Caco-2 (cell line): ENCODE measurements around the gene CHRNB2. TPM values are rescaled to one million over a fixed set of nuclear protein-coding genes. Genes with fewer than 3 reads are reported as not detected.

Source experiments
- BruUV-seq: library from RNA; stranded (reverse); fragments of 400-500 nt; replicated peaks from 2 replicates; lab custom pipeline; 2021; lab: Mats Ljungman, UMichigan
- CTCF ChIA-PET: fragments of 300-600 bp; sonication (Branson Sonifier 250); formaldehyde crosslinking; loops from one replicate; lab custom pipeline; 2022; ENCODE audit warnings: antibody characterized with exemption; lab: Charles Lee
- POLR2A ChIA-PET: fragments of 300-600 bp; sonication (Branson Sonifier 250); formaldehyde crosslinking; loops from one replicate; lab custom pipeline; 2022; ENCODE audit warnings: antibody characterized with exemption; lab: Charles Lee
- DNase-seq, 2 experiments: peaks; one replicate each; pipeline versions ENCODE4 v3.0.0 to v3.0.0-alpha.2; 2020 to 2022
- H3K27me3 ChIP-seq: replicated peaks from 2 replicates; pipeline ENCODE4 v1.6.0; 2011; ENCODE audit warnings: low read length; ENCODE audit not compliant: control insufficient read depth, insufficient read depth
- H3K36me3 ChIP-seq: 2 replicates; pipeline ENCODE4 v1.5.1; 2011; ENCODE audit warnings: low read length; ENCODE audit not compliant: control insufficient read depth, insufficient read depth
- H3K4me1 ChIP-seq: fragments of 250-450 bp; sonication (Bioruptor Pico); 2 replicates; pipeline ENCODE4 v1.5.1; 2020; ENCODE audit warnings: mild to moderate bottlenecking
- H3K4me3 ChIP-seq: 2 replicates; pipeline ENCODE4 v1.5.1; 2011; ENCODE audit warnings: low read depth, mild to moderate bottlenecking, control low read depth, low read length
- H3K9me3 ChIP-seq: fragments of 250-450 bp; sonication (Bioruptor Pico); 2 replicates; pipeline ENCODE4 v1.5.1; 2020; ENCODE audit warnings: mild to moderate bottlenecking, moderate library complexity
- H3K27ac Mint-ChIP-seq: one replicate; pipeline ENCODE4 v1.8.0; 2022; ENCODE audit warnings: mixed read lengths; ENCODE audit not compliant: unreplicated experiment
- H3K27me3 Mint-ChIP-seq: one replicate; pipeline ENCODE4 v1.8.0; 2022; ENCODE audit warnings: mixed read lengths; ENCODE audit not compliant: insufficient read depth, unreplicated experiment
- H3K36me3 Mint-ChIP-seq: one replicate; pipeline ENCODE4 v1.8.0; 2022; ENCODE audit warnings: mild to moderate bottlenecking, mixed read lengths; ENCODE audit not compliant: insufficient read depth, unreplicated experiment
- H3K4me1 Mint-ChIP-seq: one replicate; pipeline ENCODE4 v1.8.0; 2022; ENCODE audit warnings: low read depth, mixed read lengths; ENCODE audit not compliant: unreplicated experiment
- H3K4me3 Mint-ChIP-seq: one replicate; pipeline ENCODE4 v1.8.0; 2022; ENCODE audit warnings: mild to moderate bottlenecking, moderate library complexity, mixed read lengths; ENCODE audit not compliant: unreplicated experiment
- H3K9me3 Mint-ChIP-seq: one replicate; pipeline ENCODE4 v1.8.0; 2022; ENCODE audit warnings: mixed read lengths; ENCODE audit not compliant: unreplicated experiment
- CTCF ChIP-seq, 2 experiments: fragments of 200-600 bp in 1 of 2; IDR thresholded peaks; 1 replicate in 1 of 2; 2 replicates in 1 of 2; pipeline versions ENCODE4 v1.5.1 to v1.8.0; 2011 to 2022; ENCODE audit warnings: antibody characterized with exemption in 1 of 2, control low read depth in 1 of 2, inconsistent platforms in 1 of 2, low read depth in 1 of 2, low read length in 1 of 2, mild to moderate bottlenecking in 1 of 2, moderate library complexity in 1 of 2; ENCODE audit not compliant: insufficient read depth in 1 of 2, severe bottlenecking in 1 of 2, unreplicated experiment in 1 of 2
- intact Hi-C: fragments of 100-400 bp; cut with micrococcal nuclease; formaldehyde crosslinking; loops from one replicate; pipeline ENCODE4 v1.10.0; 2022; ENCODE audit not compliant: unreplicated experiment
- total RNA-seq: library from RNA; stranded (reverse); gene quantifications from 2 replicates; pipeline ENCODE4 v1.2.3, GENCODE V29; 2022

Gene CHRNB2
- total RNA-seq, 1 experiment from 2014 or later, result 0.09 TPM

- no peak for TF ChIP-seq CTCF (IDR thresholded peaks at IDR 0.05; ENCODE audit: insufficient read depth in 1 of 2, low read depth in 1 of 2, low read length in 1 of 2, severe bottlenecking in 1 of 2, unreplicated experiment in 1 of 2)
- Histone ChIP-seq H3K27me3 (no peaks in the 10 kb centered on the region), H3K4me1 (no peaks in the 10 kb centered on the region), H3K4me3 (no peak overlapping the region), H3K36me3 (peaks cover 4% of the 10 kb centered on the region; the same call in 1 of the 2 replicates), H3K9me3 (no peaks in the 10 kb centered on the region)
- Mint-ChIP-seq H3K4me1 (no peaks in the 10 kb centered on the region), H3K27ac (no peak overlapping the region), H3K9me3 (no peaks in the 10 kb centered on the region), H3K4me3 (no peak overlapping the region), H3K36me3 (peaks cover 87% of the 10 kb centered on the region), H3K27me3 (no peaks in the 10 kb centered on the region)
- no TSS peak for BruUV-seq
- no peak for DNase-seq
- intact Hi-C loops, result no loop called here
- ChIA-PET POLR2A (no interaction called here), CTCF (no interaction called here)
These were observed 15.3 kb downstream of the CHRNB2 start for GRCh38 chr1:154582885-154583284.

GRCh38 chr1:154583773-154584172 lies 16.2 kb downstream of the CHRNB2 start:
- H3K36me3 ChIP-seq, result peaks cover 4% of the 10 kb centered on the region; the same call in 1 of the 2 replicates
- no peaks in the 10 kb centered on the region for H3K27me3 ChIP-seq
- Mint-ChIP-seq H3K36me3 (peaks cover 90% of the 10 kb centered on the region), H3K27ac (no peak overlapping the region), H3K4me1 (no peaks in the 10 kb centered on the region), H3K27me3 (no peaks in the 10 kb centered on the region), H3K4me3 (no peak overlapping the region), H3K9me3 (no peaks in the 10 kb centered on the region)
- no peak for DNase-seq
- H3K4me3 ChIP-seq, result no peak overlapping the region
- no peak for TF ChIP-seq CTCF (IDR thresholded peaks at IDR 0.05; ENCODE audit: insufficient read depth in 1 of 2, low read depth in 1 of 2, low read length in 1 of 2, severe bottlenecking in 1 of 2, unreplicated experiment in 1 of 2)
- intact Hi-C loops, result no loop called here
- BruUV-seq, result no TSS peak
- ChIA-PET POLR2A (no interaction called here), CTCF (no interaction called here)
- no peaks in the 10 kb centered on the region for H3K9me3 ChIP-seq
- H3K4me1 ChIP-seq, result no peaks in the 10 kb centered on the region

- H3K9me3 ChIP-seq, result no peaks in the 10 kb centered on the region
- H3K36me3 Mint-ChIP-seq, result peaks cover 90% of the 10 kb centered on the region
- no peaks in the 10 kb centered on the region for H3K27me3 Mint-ChIP-seq
- no peak for TF ChIP-seq CTCF (IDR thresholded peaks at IDR 0.05; ENCODE audit: insufficient read depth in 1 of 2, low read depth in 1 of 2, low read length in 1 of 2, severe bottlenecking in 1 of 2, unreplicated experiment in 1 of 2)
- H3K4me3 ChIP-seq, result no peak overlapping the region
- H3K27me3 ChIP-seq, result no peaks in the 10 kb centered on the region
- DNase-seq, result no peak
- POLR2A ChIA-PET, result no interaction called here
- no peaks in the 10 kb centered on the region for H3K4me1 Mint-ChIP-seq
- no TSS peak for BruUV-seq
- no peaks in the 10 kb centered on the region for H3K4me1 ChIP-seq
- no peaks in the 10 kb centered on the region for H3K9me3 Mint-ChIP-seq
- intact Hi-C loops, result no loop called here
- no peak overlapping the region for H3K27ac Mint-ChIP-seq
- no peak overlapping the region for H3K4me3 Mint-ChIP-seq
- CTCF ChIA-PET, result no interaction called here
- peaks cover 4% of the 10 kb centered on the region; the same call in 1 of the 2 replicates for H3K36me3 ChIP-seq
These were observed 16.9 kb downstream of the CHRNB2 start for GRCh38 chr1:154584267-154584994.
